Keratinocyte (primary cell): ENCODE results near the gene LIMA1.

Experiments
- CTCF ChIP-seq, 3 experiments: IDR thresholded peaks in 1 of 3; conservative IDR thresholded peaks in 1 of 3; optimal IDR thresholded peaks in 1 of 3; 2 replicates in 2 of 3; 3 replicates in 1 of 3; pipeline versions ENCODE3 to v1.5.1; 2011; ENCODE audit warnings: low read length in 3 of 3, mild to moderate bottlenecking in 3 of 3, moderate library complexity in 2 of 3, control low read depth in 1 of 3, inconsistent platforms in 1 of 3; ENCODE audit not compliant: insufficient read depth in 2 of 3; ENCODE audit errors: extremely low read depth in 1 of 3
- EZH2 ChIP-seq: IDR thresholded peaks from one replicate; pipeline ENCODE4 v1.6.1; 2012; ENCODE audit warnings: inconsistent platforms, mild to moderate bottlenecking, low read length, moderate library complexity

GRCh38 chr12:50188875-50189575, 94.3 kb downstream of the LIMA1 start:
- TF ChIP-seq CTCF (optimal IDR thresholded peaks at IDR 0.05 in 1 of 3, IDR thresholded peaks at IDR 0.05 in 1 of 3, conservative IDR thresholded peaks at IDR 0.05 in 1 of 3; ENCODE audit: extremely low read depth in 1 of 3, insufficient read depth in 2 of 3, low read length in 3 of 3) (no peak), EZH2 (no peak)
